Neural crest cell (in vitro differentiated cells): ENCODE measurements around the gene RASL10A. TPM values are rescaled to one million over a fixed set of nuclear protein-coding genes. Genes with fewer than 3 reads are reported as not detected.

Experiments
- DNase-seq: peaks from one replicate; pipeline ENCODE4 v3.0.0; 2021; ENCODE audit warnings: low read depth, mixed read lengths, low spot score
- H3K27ac Mint-ChIP-seq: one replicate; pipeline ENCODE4 v1.8.0; 2021; ENCODE audit warnings: mild to moderate bottlenecking, mixed read lengths; ENCODE audit not compliant: unreplicated experiment
- H3K27me3 Mint-ChIP-seq: 2 replicates; pipeline ENCODE4 v1.8.0; 2021; ENCODE audit warnings: low read depth, mild to moderate bottlenecking, mixed read lengths
- H3K36me3 Mint-ChIP-seq: 2 replicates; pipeline ENCODE4 v1.8.0; 2021; ENCODE audit warnings: low read depth, mild to moderate bottlenecking, mixed read lengths
- H3K4me1 Mint-ChIP-seq: 2 replicates; pipeline ENCODE4 v1.8.0; 2021; ENCODE audit warnings: mixed read lengths
- H3K4me3 Mint-ChIP-seq: one replicate; pipeline ENCODE4 v1.8.0; 2021; ENCODE audit warnings: mild to moderate bottlenecking, mixed read lengths
- H3K9me3 Mint-ChIP-seq: 2 replicates; pipeline ENCODE4 v1.8.0; 2021; ENCODE audit warnings: mixed read lengths
- total RNA-seq: library from RNA; stranded (reverse); gene quantifications from 2 replicates; pipeline ENCODE4 v1.2.1, GENCODE V29; 2021
- TF ChIP-seq, protein P1 (sequence below): fragments of 200-600 bp; sonication (generic); conservative IDR thresholded peaks from 2 replicates; pipeline ENCODE4 v1.5.0; 2021; ENCODE audit warnings: antibody characterized with exemption, mild to moderate bottlenecking

Gene RASL10A
- total RNA-seq, 1 donor from 2014 or later = 0.63 TPM

DNA sequence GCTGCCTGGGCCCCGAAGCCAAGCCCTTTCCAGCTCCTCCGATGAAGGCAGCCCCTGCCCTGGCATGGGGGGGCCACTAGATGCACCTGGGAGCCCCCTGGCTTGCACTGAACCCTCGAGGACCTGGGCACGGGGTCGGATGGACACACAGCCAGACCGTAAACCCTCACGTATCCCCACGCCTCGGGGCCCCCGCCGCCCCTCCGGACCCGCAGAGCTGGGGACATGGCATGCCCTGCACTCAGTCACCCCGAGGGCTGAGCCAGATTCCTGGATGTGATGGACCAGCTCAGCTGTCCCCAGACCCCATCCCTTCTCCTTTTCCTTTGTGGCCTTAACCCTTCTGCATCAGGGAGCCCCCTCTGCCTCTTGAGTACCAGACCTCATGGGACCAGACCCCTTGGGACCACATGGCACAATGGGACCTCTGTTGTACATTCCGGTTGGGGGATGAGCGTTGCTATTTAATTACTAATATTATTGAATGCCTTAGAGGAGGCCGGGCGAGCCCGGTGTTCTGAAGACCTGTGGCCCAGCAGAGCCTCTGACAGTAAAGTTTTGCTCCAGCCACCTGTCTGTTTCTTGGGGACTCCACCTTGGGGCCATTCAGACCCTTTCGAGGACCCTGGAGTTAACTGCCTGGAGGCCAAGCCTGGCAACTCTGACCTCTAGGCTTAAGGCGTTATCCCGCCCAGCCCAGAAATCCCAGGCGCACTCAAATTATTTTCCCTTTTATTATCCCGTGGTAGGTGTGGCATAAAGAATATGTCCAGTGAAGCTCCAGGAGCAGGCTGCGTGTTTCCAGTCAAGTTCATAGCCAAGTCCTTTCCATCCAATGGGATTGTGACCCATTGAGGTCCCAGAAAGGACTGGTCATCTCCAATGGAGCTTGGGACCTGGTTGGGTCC lies 3.0 kb downstream of the RASL10A start:
- TF ChIP-seq, protein P1, sequence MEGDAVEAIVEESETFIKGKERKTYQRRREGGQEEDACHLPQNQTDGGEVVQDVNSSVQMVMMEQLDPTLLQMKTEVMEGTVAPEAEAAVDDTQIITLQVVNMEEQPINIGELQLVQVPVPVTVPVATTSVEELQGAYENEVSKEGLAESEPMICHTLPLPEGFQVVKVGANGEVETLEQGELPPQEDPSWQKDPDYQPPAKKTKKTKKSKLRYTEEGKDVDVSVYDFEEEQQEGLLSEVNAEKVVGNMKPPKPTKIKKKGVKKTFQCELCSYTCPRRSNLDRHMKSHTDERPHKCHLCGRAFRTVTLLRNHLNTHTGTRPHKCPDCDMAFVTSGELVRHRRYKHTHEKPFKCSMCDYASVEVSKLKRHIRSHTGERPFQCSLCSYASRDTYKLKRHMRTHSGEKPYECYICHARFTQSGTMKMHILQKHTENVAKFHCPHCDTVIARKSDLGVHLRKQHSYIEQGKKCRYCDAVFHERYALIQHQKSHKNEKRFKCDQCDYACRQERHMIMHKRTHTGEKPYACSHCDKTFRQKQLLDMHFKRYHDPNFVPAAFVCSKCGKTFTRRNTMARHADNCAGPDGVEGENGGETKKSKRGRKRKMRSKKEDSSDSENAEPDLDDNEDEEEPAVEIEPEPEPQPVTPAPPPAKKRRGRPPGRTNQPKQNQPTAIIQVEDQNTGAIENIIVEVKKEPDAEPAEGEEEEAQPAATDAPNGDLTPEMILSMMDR = no peak
- Mint-ChIP-seq H3K27ac (no peak overlapping the region), H3K4me1 (peaks cover 19% of the 10 kb centered on the region), H3K27me3 (peaks cover 48% of the 10 kb centered on the region), H3K36me3 (no peaks in the 10 kb centered on the region), H3K4me3 (peak overlapping the region; percentile 64), H3K9me3 (no peaks in the 10 kb centered on the region)
- no peak for DNase-seq

DNA sequence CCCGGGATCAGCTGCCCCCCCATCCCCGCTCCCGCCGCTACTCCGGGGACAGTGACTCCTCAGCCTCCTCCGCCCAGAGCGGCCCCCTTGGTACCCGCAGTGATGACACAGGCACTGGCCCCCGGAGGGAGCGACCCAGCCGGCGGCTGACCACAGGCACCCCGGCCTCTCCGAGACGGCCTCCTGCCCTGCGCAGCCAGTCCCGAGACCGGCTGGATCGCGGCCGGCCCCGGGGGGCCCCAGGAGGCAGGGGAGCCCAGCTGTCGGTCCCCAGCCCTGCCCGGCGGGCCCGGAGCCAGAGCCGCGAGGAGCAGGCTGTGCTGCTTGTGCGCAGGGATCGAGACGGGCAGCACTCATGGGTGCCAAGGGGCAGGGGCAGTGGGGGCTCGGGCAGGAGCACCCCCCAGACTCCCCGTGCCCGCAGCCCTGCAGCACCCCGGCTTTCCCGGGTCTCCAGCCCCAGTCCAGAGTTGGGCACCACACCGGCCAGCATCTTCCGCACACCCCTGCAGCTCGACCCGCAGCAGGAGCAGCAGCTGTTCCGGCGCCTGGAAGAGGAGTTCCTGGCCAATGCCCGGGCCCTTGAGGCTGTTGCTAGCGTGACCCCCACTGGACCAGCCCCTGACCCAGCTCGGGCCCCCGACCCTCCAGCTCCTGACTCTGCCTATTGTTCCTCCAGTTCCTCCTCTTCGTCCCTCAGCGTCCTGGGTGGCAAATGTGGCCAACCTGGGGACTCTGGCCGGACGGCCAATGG lies 3.9 kb downstream of the RASL10A start:
- peaks cover 21% of the 10 kb centered on the region for H3K4me1 Mint-ChIP-seq
- TF ChIP-seq, protein P1 = no peak
- no peak for DNase-seq
- H3K27me3 Mint-ChIP-seq = peaks cover 40% of the 10 kb centered on the region
- H3K9me3 Mint-ChIP-seq = no peaks in the 10 kb centered on the region
- H3K27ac Mint-ChIP-seq = no peak overlapping the region
- H3K36me3 Mint-ChIP-seq = no peaks in the 10 kb centered on the region
- no peak overlapping the region for H3K4me3 Mint-ChIP-seq

DNA sequence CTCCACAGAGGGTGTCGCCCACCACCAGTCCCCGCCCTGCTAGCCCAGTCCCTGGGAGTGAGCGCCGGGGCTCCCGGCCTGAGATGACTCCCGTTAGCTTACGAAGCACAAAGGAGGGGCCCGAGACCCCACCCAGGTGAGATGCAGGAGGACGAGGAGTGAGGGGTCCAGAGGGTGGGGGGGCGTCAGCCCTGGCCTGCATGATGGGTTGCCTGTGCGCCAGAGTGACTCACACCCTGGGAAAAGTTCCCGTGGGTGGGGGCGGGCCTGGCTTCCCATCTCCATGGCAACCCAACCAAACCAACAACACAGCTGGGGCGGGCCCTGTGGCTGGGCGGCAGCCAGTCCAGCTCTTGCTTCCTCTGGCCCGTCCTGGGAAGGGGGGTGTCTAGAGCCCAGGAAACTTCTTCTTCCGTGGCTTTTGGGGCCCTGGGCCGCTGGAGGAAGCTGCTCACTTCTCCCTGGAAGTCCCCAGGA lies 4.6 kb downstream of the RASL10A start:
- H3K27ac Mint-ChIP-seq = no peak overlapping the region
- peaks cover 32% of the 10 kb centered on the region for H3K27me3 Mint-ChIP-seq
- H3K4me3 Mint-ChIP-seq = peak overlapping the region; percentile 27
- TF ChIP-seq, protein P1 = no peak
- DNase-seq = peak; percentile 58
- H3K9me3 Mint-ChIP-seq = no peaks in the 10 kb centered on the region
- no peaks in the 10 kb centered on the region for H3K36me3 Mint-ChIP-seq
- peaks cover 23% of the 10 kb centered on the region for H3K4me1 Mint-ChIP-seq

DNA sequence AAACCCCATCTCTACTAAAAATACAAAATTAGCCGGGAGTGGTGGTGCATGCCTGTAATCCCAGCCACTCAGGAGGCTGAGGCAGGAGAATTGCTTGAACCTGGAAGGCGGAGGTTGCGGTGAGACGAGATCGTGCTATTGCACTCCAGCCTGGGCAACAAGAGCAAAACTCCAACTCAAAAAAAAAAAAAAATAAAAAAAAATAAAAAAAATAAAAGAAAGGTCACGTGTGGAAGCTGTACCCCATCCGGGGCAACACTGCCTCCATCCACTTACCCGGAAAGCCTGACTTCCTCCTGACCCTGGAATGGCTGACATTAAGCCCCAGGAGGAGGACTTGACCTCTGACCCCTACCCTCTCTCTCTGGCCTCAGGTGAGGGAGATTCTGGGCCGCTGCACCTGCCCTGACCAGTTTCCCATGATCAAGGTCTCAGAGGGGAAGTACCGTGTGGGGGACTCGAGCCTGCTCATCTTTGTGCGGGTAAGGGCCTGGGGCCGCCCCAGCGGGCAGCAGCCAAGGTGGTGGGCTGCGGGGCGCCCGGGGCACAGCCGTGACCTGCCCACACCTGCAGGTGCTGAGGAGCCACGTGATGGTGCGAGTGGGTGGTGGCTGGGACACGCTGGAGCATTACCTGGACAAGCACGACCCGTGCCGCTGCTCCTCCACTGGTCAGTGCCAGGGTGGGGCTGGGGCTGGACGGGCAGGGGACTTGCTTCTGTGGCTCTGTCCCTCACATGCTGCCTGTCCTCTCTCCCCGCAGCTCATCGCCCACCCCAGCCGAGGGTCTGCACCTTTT lies 5.2 kb downstream of the RASL10A start:
- TF ChIP-seq, protein P1 = no peak
- H3K4me1 Mint-ChIP-seq = peaks cover 25% of the 10 kb centered on the region
- H3K27me3 Mint-ChIP-seq = peaks cover 30% of the 10 kb centered on the region
- no peak for DNase-seq
- no peaks in the 10 kb centered on the region for H3K9me3 Mint-ChIP-seq
- no peaks in the 10 kb centered on the region for H3K36me3 Mint-ChIP-seq
- H3K4me3 Mint-ChIP-seq = peak overlapping the region; percentile 47
- no peak overlapping the region for H3K27ac Mint-ChIP-seq
